A673 (cell line): Measurements from ENCODE around the gene SLC20A1.

Experiments
- EZH2 ChIP-seq: fragments of 200-600 bp; sonication (generic); IDR thresholded peaks from 2 replicates; pipeline ENCODE4 v1.6.1; 2017; ENCODE audit warnings: borderline replicate concordance, low read depth, mild to moderate bottlenecking, mixed read lengths, antibody characterized with exemption, low read length; ENCODE audit not compliant: poor library complexity, severe bottlenecking
- TF ChIP-seq, protein P1 (sequence below): fragments of 300-800, 200-600 bp; sonication (generic); conservative IDR thresholded peaks from 2 replicates; pipeline ENCODE4 v1.5.1; 2017; ENCODE audit warnings: low read depth, mild to moderate bottlenecking, antibody characterized with exemption, low read length, moderate library complexity, mixed read lengths

DNA sequence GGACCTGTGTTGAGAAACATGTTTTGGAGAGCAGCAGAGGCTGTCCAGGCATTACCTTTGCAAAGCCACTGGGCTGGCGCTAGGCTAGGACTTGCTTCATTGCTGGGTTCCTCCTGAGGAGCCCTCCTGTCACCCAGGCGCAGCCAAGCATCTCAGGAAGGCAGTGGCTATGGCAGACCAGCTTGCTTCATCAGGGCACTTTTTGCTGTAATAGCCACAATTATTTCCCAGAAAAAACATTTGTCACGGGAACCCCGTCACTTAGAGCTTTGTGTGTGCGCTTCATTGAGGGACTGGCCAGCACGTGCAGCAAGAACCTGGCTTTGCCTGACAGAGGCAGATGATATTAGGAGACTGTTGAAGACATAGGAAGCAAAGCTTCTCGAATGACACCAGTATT is 36.4 kb downstream of the SLC20A1 start:
- TF ChIP-seq, protein P1, sequence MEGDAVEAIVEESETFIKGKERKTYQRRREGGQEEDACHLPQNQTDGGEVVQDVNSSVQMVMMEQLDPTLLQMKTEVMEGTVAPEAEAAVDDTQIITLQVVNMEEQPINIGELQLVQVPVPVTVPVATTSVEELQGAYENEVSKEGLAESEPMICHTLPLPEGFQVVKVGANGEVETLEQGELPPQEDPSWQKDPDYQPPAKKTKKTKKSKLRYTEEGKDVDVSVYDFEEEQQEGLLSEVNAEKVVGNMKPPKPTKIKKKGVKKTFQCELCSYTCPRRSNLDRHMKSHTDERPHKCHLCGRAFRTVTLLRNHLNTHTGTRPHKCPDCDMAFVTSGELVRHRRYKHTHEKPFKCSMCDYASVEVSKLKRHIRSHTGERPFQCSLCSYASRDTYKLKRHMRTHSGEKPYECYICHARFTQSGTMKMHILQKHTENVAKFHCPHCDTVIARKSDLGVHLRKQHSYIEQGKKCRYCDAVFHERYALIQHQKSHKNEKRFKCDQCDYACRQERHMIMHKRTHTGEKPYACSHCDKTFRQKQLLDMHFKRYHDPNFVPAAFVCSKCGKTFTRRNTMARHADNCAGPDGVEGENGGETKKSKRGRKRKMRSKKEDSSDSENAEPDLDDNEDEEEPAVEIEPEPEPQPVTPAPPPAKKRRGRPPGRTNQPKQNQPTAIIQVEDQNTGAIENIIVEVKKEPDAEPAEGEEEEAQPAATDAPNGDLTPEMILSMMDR, result no peak
- TF ChIP-seq EZH2, result no peak
